ENCODE data around the gene SLC25A36.

- TF ChIP-seq CTCF (conservative IDR thresholded peaks at IDR 0.05) (peak; percentile 79), EZH2 (IDR thresholded peaks at IDR 0.05; ENCODE audit: low read depth) (no peak)
Measured at GRCh38 chr3:140898340-140899180, 43.1 kb upstream of the SLC25A36 start.

All from PC-9 (cell line).